HG03103 (cell line): ENCODE results near the gene SNAP25.

Experiments used
- ATAC-seq: cut with Tn5 transposase; IDR thresholded peaks from one replicate; pipeline ENCODE4 v1.9.1; 2021; ENCODE audit warnings: low read depth; ENCODE audit not compliant: unreplicated experiment

Gene SNAP25

GRCh38 chr20:10328897-10329255 lies 110.2 kb downstream of the SNAP25 start:
- no peak for ATAC-seq

DNA sequence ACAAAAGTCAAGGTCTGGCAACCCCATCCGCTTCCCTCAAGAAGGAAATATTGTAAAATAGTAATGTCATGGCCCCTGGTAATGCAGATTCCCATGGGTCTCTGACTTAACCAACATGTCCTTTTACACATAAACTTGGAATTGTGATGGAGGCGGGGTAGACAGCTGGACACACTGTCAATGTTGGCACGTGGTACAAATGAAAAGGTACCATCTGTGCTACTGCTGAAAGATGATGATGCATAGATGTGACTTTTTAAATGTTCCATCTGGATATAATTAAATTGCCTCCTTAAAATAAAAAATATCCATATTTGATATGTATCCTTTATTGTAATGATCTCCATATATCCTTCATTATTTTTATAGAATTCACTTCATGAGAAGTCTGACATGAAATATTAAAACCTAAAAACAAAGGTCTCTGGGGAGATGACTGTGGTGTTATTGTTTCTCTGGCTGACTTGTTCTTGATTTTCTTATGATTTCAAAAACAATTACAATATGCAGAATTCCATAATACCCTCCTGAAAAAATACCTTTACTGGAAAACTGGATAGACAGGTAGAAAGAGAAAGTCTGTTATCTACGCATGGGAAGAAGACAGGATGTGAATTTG lies 110.9 kb downstream of the SNAP25 start:
- no peak for ATAC-seq

DNA sequence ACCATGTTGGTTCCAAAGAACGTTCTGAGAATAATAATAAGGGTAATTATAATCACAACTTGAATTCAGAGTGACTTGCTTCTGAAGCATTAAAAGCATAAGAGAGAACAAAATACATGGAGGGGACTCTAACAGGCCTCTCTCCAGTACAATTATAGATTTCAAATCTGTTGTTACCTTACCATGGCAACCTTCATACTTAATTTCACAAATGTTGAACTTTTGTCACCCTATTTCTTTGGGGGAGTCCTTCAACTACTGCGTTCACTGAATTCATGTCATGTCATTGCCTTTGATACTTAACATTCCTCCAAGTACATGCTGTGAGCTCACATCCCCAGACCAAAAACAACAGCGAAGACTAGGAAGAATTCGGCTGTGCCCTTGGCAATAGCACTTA lies 111.4 kb downstream of the SNAP25 start:
- no peak for ATAC-seq

- no peak for ATAC-seq
Observed at GRCh38 chr20:10332656-10333415, 114.2 kb downstream of the SNAP25 start.

- no peak for ATAC-seq
Observed at GRCh38 chr20:10336959-10337729, 118.5 kb downstream of the SNAP25 start.

DNA sequence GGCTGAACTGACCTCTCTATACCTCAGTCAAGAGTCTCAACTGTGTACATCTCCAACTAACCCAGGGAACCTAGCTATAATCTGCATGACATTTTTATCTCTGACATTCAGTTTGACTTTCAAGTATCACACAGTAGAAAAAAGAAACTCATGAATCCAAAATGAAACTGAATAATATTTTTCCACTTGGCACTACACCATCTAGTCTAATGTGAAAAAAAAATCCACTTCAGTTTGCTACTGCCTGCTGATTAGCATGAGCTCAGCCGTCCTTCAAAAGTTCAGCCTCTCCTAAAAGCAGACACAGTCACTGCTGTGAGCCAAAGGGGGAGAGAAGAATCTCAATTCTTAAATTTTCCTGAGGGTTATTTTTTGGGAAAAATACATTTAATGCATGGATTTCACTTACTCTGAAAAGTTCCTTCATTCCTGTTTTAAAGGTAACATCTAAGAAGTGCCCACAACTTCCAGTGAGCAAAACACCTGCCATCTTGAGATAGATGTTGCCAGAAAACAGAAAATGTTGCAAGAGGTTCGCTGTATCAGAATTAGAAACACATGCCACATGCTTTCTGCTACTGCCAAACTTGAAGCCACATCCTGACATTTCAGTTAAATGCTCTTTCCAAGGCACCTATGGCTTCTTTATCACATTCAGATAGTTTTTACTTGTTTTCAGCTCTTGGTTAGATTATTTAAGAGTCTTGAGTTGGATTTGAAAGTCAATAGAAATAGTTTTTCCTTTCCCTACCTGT lies 120.0 kb downstream of the SNAP25 start:
- no peak for ATAC-seq

DNA sequence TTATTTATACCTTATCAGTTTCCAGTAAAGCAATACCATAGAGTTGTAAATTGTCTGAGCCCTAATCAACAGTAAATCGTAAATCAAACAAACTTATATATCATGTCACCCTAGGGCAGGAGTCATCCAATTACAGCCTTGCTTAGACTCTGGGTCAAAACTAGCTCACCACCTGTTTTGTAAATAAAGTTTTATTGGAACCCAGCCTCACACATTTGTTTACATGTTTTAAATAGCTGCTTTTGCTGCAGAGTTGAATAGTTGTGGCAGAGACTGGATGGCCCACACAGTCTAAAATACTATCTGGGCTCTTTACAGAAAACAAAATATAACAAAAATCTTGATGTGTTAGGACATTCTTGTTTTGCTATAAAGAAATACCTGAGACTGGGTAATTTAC lies 121.0 kb downstream of the SNAP25 start:
- no peak for ATAC-seq

DNA sequence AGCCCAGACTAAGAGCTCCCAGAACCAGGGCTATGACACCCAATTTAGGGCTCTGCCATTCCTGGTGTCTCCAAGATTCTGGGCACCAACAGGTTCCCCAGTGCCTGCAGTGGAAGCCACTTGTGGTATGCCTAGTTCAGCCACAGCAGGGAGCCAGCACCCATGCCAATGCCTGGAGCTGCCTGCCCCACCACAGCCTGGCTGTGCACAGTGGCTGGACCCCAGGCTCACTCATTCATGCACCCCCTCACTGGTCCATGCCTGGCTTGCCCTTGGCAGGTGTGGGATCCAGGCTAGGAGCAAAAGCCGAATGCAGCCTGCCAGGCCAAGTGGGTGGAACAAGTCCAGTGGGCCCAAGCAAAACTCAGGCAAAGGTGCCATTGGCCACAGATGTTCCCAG lies 123.5 kb downstream of the SNAP25 start:
- no peak for ATAC-seq

- no peak for ATAC-seq
Observed at GRCh38 chr20:10344953-10345352, 126.3 kb downstream of the SNAP25 start.

- ATAC-seq = no peak
Observed at GRCh38 chr20:10347086-10347880, 128.7 kb downstream of the SNAP25 start.

DNA sequence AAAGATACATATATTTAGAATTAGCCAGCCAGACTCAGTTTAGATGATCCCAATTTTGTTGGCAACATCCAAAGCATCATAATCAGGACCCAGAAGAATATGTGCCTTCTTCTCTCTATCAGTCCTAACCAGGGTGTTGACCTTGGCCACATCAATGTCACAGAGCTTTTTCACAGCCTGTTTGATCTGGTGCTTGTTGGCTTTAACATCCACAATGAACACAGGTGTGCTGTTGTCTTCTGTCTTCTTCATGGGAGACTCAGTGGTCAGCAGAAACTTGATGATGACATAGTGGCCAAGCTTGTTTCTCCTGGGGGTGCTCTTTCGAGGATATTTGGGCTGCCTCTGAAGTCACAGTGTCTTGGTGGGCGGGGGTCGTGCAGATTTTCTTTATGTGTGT lies 130.5 kb downstream of the SNAP25 start:
- ATAC-seq = no peak

DNA sequence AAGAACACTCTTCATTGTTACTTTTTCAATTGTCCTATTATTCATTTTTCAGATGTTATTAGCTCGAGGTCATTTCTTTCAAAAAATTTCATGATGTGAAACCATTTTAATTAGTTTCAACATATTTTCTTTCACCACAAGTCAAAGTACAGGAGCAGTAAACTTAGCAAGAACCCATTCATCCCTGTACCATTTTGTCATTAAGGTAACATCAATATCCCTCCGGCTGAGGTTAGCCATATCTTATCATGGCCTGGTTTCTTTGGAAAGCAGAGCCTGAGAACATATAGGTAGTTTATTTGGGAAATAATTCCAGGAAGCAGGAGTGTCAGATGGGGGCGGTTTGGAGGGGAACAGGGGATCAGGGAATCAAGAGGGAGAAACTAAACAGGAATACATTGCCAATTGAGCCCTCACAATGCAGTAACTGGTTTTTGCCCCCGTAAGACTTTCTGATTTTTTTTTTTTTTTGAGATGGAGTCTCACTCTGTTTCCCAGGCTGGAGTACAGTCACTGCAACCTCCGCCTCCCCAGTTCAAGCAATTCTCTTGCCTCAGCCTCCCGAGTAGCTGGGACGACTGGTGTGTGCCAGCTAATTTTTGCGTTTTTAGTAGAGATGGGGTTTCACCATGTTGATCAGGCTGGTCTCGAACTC lies 131.7 kb downstream of the SNAP25 start:
- ATAC-seq = no peak

GRCh38 chr20:10352934-10353824 lies 134.5 kb downstream of the SNAP25 start:
- no peak for ATAC-seq

DNA sequence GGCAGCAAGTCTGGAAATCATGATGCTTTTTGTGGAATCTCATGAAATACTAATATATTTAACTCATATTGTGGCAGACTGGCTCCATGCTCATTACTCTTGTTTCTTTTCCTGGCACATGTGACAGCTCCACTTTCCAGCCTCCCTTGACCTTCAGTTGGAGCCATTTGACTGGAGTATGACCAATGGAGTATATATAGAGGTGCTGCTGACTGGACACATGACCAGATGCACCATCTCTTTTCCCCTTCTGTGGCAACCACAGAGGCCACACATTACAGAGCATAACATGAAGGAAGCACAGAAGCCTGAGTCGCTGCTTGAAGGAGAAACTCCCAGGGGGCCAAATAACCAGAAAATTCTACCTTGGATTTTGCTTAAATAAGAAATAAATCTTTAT lies 138.0 kb downstream of the SNAP25 start:
- ATAC-seq = no peak
